ENCODE measurements around the gene LIMS1. TPM values are rescaled to one million over a fixed set of nuclear protein-coding genes. Genes with fewer than 3 reads are reported as not detected.
"Not testable (repeated sequence)": the region's sequence is repeated elsewhere in the genome, so short reads cannot be mapped to it uniquely, and the experiment has no call there.

Gene LIMS1, protein sequence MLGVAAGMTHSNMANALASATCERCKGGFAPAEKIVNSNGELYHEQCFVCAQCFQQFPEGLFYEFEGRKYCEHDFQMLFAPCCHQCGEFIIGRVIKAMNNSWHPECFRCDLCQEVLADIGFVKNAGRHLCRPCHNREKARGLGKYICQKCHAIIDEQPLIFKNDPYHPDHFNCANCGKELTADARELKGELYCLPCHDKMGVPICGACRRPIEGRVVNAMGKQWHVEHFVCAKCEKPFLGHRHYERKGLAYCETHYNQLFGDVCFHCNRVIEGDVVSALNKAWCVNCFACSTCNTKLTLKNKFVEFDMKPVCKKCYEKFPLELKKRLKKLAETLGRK
- total RNA-seq, result 10 to 100 TPM; 47.4 to 52.2 TPM

- POLR2A ChIA-PET, result interaction anchor here (0.5 to 1.4 kb wide), 12 partner anchors 22 to 185 kb away, joined by 3 to 7 read pairs (median 4); partner anchors contain the start of genes GCC2 and RANBP2
- CTCF ChIA-PET, result interaction anchor here (0.8 to 1.2 kb wide), 3 partner anchors 50 to 181 kb away, joined by 3 to 5 read pairs (median 4); no protein-coding TSS in a partner anchor
Measured at GRCh38 chr2:108533832-108534583, at the start of gene LIMS1. Gene LIMS1, plus strand, starts transcription at chr2:108534470. Its CDS starts 93 bp downstream, at chr2:108534563.

GRCh38 chr2:108485253-108485652, 49.0 kb upstream of the LIMS1 start:
- POLR2A ChIA-PET, result no interaction called here
- CTCF ChIA-PET, result interaction anchor here (1.6 kb wide), 1 partner anchor 151 kb away, joined by 4 read pairs; no protein-coding TSS in a partner anchor

GRCh38 chr2:108490506-108491122, 43.7 kb upstream of the LIMS1 start:
- ChIA-PET CTCF (no interaction called here), POLR2A (no interaction called here)

GRCh38 chr2:108491848-108492247, 42.4 kb upstream of the LIMS1 start:
- ChIA-PET CTCF (interaction anchor here (0.6 kb wide), 1 partner anchor 145 kb away, joined by 3 read pairs; no protein-coding TSS in a partner anchor), POLR2A (no interaction called here)

- ChIA-PET POLR2A (no interaction called here), CTCF (interaction anchor here (0.6 kb wide), 1 partner anchor 144 kb away, joined by 3 read pairs; no protein-coding TSS in a partner anchor)
Measured at GRCh38 chr2:108492364-108492763, 41.9 kb upstream of the LIMS1 start.

DNA sequence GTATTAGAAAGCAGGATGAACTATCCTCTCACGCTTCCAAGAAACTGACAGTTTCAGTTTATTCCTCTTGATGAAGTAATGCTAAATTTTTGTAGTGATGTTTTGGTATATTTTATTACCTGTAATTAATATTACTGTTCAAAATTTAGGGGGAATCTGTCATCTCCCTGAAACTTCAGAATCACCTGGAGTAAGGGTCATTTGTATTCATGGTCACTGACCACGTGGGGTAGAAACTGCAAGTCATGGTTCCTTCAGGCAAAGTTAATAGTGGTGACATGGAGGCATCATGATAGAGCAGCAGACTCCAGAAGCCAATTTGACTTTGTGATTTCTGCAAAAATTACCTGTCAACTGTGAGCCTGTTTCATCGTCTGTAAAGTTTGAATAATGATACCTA, 38.1 kb upstream of the LIMS1 start:
- CTCF ChIA-PET, POLR2A ChIA-PET: not testable (repeated sequence)

- POLR2A ChIA-PET, CTCF ChIA-PET: not testable (repeated sequence)
Measured at GRCh38 chr2:108507620-108508019, 26.6 kb upstream of the LIMS1 start.

- POLR2A ChIA-PET, CTCF ChIA-PET: not testable (repeated sequence)
Measured at GRCh38 chr2:108512431-108512830, 21.8 kb upstream of the LIMS1 start.

DNA sequence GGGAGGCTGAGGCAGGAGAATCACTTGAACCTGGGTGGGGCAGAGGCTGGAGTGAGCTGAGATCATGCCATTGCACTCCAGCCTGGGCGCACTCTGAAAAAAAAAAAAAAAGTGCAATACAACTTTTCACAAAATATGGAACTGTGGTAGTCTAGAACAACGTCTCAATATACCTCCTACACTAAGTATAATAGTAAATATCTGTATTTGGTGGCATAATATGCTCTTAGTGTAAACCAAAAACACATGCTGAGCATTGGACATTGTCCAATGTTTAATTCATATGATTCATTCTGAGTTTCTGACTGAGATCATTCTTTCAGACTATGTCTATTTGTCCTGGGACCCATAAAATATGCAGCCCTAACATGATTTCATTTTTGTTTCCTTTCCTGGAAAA, 19.8 kb upstream of the LIMS1 start:
- POLR2A ChIA-PET, result not testable (repeated sequence)
- CTCF ChIA-PET, result interaction anchor here (0.7 kb wide), 1 partner anchor 829 kb away, joined by 3 read pairs; no protein-coding TSS in a partner anchor

DNA sequence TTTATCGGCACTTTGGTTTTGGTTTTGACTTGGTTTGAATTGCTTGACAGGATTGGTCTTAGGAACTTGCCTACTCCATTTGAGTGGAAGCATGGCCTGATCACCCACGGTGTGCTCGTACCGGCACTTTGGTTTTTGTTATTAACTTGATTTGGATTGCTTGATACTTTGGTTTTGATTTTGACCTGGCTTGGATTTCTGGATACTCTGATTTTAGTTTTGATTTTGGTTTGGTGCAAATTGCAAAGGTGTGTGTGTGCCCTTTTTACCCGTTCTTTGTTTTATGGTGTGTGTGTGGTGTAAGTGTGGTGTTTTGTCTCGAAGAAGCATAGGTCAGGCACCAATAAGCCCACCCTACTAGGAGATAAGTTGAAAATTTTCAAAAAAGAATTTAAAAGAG, 9.6 kb upstream of the LIMS1 start:
- CTCF ChIA-PET, POLR2A ChIA-PET: not testable (repeated sequence)

DNA sequence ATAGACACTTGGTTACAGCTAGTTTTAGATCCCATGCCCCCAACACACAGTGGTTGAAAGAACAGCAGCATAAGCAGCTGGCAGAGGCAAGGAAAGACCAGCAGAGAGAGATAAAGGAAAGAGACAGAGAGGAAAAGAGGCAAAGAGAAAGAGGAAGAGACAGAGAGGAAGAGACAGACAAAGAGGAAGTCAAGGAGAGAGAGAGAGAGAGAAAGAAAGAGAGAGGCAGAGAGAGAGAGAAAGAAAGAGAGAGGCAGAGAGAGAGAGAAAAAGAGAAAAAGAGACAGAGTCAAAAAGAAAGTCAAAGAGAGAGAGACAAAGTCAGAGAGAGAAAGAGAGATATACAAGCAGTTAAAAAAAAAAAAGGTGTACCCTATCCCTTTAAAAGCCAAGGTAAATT, 9.0 kb upstream of the LIMS1 start:
- POLR2A ChIA-PET, CTCF ChIA-PET: not testable (repeated sequence)

DNA sequence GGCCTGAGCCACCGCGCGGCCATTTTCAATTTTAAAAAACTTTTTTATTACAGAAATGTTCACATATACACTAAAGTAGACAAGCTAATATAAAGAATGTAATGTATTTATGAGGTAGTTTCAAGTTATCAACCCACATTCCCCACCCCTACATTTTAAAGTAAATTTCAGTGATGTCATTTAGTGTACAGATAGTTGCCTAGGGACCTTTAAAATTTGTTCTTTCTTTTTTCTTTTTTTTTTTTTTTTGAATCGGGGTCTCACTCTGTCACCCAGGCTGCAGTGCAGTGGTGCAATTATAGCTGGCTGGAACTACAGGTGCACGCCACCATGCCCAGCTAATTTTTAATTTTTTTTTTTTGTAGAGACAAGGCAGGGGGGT, 2.6 kb upstream of the LIMS1 start:
- ChIA-PET POLR2A (interaction anchor here (0.7 to 0.9 kb wide), 2 partner anchors 82 to 179 kb away, joined by 4 to 8 read pairs; no protein-coding TSS in a partner anchor), CTCF (no interaction called here)

DNA sequence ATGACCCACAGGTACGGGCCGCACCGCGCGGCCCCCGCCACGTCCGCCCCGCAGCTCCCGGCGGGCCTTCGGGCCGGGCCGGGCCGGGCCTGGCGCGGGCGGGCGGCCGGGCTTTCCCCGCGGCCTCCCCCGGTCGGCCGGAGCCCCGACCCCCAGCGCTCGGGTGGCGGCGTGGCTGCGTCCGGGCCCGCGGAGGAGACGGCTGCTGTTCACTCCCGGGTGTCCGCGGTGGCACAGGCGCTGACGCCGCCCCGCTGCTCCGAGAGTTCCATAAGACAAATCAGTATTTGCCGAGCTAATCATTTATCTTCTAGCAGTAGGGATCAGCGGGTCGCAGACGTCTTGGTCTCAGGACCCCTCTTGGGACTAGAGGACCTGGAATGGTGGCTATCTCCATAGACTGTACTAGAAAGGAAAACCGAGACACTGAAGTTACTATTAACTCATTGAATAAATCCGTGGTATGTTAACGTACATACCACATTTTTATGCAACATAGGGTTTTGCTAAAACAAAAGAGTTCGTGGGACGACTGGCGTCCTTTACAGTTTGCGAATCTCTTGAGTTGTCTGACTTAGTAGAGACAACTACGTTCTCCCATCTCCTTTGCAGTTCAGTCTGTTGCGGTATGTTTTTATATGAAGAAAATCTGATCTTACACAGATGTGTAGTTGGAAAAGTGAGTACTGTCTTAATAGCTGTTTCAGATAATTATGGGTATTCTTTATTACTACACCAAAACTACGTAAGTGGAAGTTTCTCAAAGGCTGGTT, 500 bp downstream of the LIMS1 start:
- CTCF ChIA-PET, result interaction anchor here (0.8 to 1.0 kb wide), 2 partner anchors 49 to 180 kb away, joined by 3 to 5 read pairs; no protein-coding TSS in a partner anchor
- POLR2A ChIA-PET, result interaction anchor here (1.2 to 1.4 kb wide), 3 partner anchors 78 to 184 kb away, joined by 3 to 7 read pairs (median 4); partner anchors contain the start of genes GCC2 and RANBP2

- POLR2A ChIA-PET, result no interaction called here
- CTCF ChIA-PET, result interaction anchor here (0.9 kb wide), 1 partner anchor 59 kb away, joined by 3 read pairs; no protein-coding TSS in a partner anchor
Measured at GRCh38 chr2:108535357-108535631, 1.0 kb downstream of the LIMS1 start.

DNA sequence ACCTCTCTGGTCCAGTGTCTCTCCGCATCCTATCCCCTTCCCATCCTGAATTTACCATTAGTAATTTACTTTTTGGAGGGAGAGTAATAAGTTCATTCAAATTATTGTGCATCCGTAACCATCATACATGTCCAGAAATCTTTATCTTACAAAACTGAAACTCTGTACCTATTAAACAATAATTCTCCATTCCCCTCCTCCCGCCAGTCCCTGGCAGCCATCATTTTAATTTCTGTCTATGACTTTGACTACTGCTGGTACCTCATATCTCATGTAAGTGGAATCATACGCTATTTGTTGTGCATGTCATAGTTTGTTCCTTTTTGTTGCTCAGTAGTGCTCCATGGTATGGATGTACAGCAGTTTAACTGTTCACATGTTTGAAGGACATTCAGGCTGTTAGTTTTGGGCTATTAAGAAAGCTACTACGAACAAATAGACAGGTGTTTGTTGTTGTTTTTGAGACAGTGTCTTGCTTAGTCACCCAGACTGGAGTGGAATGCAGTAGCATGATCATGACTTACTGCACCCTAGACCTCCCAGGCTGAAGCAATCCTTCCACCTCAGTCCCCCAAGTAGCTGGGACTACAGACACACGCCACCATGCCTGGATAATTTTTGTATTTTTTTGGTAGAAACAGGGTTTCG, 2.0 kb downstream of the LIMS1 start:
- CTCF ChIA-PET, result interaction anchor here (0.9 kb wide), 1 partner anchor 58 kb away, joined by 3 read pairs; no protein-coding TSS in a partner anchor
- POLR2A ChIA-PET, result no interaction called here

- POLR2A ChIA-PET, result no interaction called here
- CTCF ChIA-PET, result no interaction called here
Measured at GRCh38 chr2:108536911-108537310, 2.6 kb downstream of the LIMS1 start.

- POLR2A ChIA-PET, result no interaction called here
- CTCF ChIA-PET, result interaction anchor here (1.1 kb wide), 1 partner anchor 46 kb away, joined by 3 read pairs; no protein-coding TSS in a partner anchor
Measured at GRCh38 chr2:108538000-108538625, 3.8 kb downstream of the LIMS1 start.

DNA sequence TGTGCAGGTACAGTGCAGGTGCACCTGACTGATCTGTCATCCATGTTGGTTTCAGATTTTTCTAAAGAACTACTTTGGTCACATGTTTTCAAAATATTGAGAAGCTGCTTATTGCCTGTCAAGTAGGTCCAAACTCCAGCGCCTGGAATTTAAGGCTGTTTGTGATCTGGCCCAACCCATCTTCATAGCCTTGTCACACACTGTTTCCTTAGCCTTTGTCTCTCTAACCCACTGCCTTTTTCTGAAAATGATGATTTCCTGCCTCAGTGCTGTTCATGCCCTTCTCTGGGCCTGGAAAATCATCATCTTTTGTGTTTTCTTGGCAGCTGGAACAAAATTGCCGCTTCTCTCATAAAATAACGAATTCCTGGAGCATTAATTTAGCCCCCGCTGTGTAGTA, 7.2 kb downstream of the LIMS1 start:
- ChIA-PET POLR2A (no interaction called here), CTCF (no interaction called here)

DNA sequence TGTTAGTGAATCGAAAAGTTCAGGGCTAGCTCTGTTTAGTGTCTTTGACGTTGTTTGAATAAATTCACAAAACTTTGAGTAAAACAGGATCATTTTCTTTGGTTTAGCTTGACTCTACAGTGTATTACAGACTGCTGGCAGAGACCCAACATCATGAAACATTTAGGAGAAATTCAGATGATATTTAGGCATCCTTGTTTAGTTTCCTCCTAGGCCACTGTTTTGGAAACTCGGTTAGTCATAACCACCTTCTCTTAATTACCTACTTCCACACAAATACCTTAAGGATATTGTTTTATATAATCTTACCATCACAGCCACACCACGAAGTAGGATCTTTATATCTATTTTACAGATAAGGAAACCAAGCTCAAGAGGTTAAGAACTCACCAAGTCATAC, 7.8 kb downstream of the LIMS1 start:
- ChIA-PET CTCF (no interaction called here), POLR2A (no interaction called here)

All from activated CD8-positive, alpha-beta memory T cell treated with anti-CD3 and anti-CD28 coated beads for 36 hours (primary cell).